Measurements from ENCODE around the gene ADCY9. TPM values are rescaled to one million over a fixed set of nuclear protein-coding genes. Genes with fewer than 3 reads are reported as not detected.

The ADCY9 gene
- total RNA-seq, 1 experiment from 2014 or later = 4.7 TPM

GRCh38 chr16:4136229-4136813 is 20.1 kb upstream of the ADCY9 start:
- Histone ChIP-seq H2BK5ac (ENCODE audit: insufficient read length, low read length) (no peak overlapping the region), H3K9me3 (ENCODE audit: control insufficient read depth, low read depth, low read length) (no peaks in the 10 kb centered on the region), H2AFZ (ENCODE audit: low read length) (no peak overlapping the region), H3K23ac (ENCODE audit: insufficient read length, low read depth, low read length) (no peak overlapping the region), H2BK12ac (ENCODE audit: insufficient read length, low read depth, low read length) (peak overlapping the region; percentile 88), H2BK20ac (ENCODE audit: low read depth, low read length, poor library complexity, severe bottlenecking) (no peak overlapping the region), H2BK120ac (ENCODE audit: low read depth, low read length, poor library complexity, severe bottlenecking) (no peak overlapping the region), H4K20me1 (ENCODE audit: control insufficient read depth, insufficient read depth, insufficient read length) (no peaks in the 10 kb centered on the region), H3T11ph (ENCODE audit: low read length) (no peak overlapping the region), H2AK5ac (ENCODE audit: insufficient read length, low read length) (no peak overlapping the region), H4K91ac (ENCODE audit: insufficient read length, low read depth, low read length) (no peak overlapping the region), H3K56ac (ENCODE audit: insufficient read length, low read depth, low read length) (no peak overlapping the region), H3K23me2 (ENCODE audit: insufficient read length, low read depth, low read length, poor library complexity, severe bottlenecking) (no peaks in the 10 kb centered on the region), H2BK15ac (ENCODE audit: low read depth, low read length) (no peak overlapping the region), H3K4me2 (ENCODE audit: insufficient read depth, insufficient read length, low read length) (no peak overlapping the region), H3K27ac (ENCODE audit: insufficient read length, low read depth, low read length) (no peak overlapping the region), H3K79me2 (ENCODE audit: insufficient read depth, low read length) (no peaks in the 10 kb centered on the region), H3K27me3 (ENCODE audit: insufficient read depth, low read length) (peaks cover 3% of the 10 kb centered on the region; the same call in 1 of the 2 replicates), H3K14ac (ENCODE audit: insufficient read depth, low read length) (no peak overlapping the region), H3K9ac (ENCODE audit: extremely low read depth, insufficient read length, low read length) (no peak overlapping the region), H3K18ac (ENCODE audit: insufficient read length, low read depth, low read length) (peak overlapping the region; percentile 76), H3K4ac (ENCODE audit: low read depth, low read length) (no peak overlapping the region), H3K79me1 (ENCODE audit: insufficient read depth, low read depth, low read length, poor library complexity, severe bottlenecking) (no peaks in the 10 kb centered on the region), H3K4me1 (ENCODE audit: insufficient read depth, low read length) (peaks cover 2% of the 10 kb centered on the region; the same call in 1 of the 2 replicates), H4K8ac (replicated peaks; ENCODE audit: insufficient read length, low read depth, low read length) (no peak overlapping the region), H4K5ac (ENCODE audit: insufficient read length, low read depth, low read length) (no peak overlapping the region)
- Mint-ChIP-seq H3K27ac (no peak overlapping the region), H3K36me3 (ENCODE audit: insufficient read depth in 1 of 3, low read depth in 3 of 3) (peaks cover 0 to 5% (median 5%) of the 10 kb centered on the region in 3 experiments; a peak in 2 of 7 replicates), H3K9me3 (no peaks in the 10 kb centered on the region; a peak in 2 of 5 replicates), H3K27me3 (ENCODE audit: low read depth) (peaks cover 85% of the 10 kb centered on the region), H3K4me3 (no peak overlapping the region), H3K4me1 (peaks cover 25 to 31% of the 10 kb centered on the region in 2 experiments)
- WGBS (ENCODE audit: extremely low coverage, insufficient read length, low lambda C conversion rate) = no CpG with 5 or more reads among the region's 9 CpGs
- DNase-seq = peak; percentile 80
- TF ChIP-seq CTCF (conservative IDR thresholded peaks at IDR 0.05) = no peak; the same call in 2 of the 3 replicates

All from H9 (cell line).